HEK293 (cell line): Measurements from ENCODE around the gene MMP23B.

Source experiments
- ATF2 ChIP-seq: fragments of 450-650 bp; formaldehyde crosslinking; IDR thresholded peaks from 2 replicates; pipeline ENCODE4 v1.5.1; 2016; ENCODE audit warnings: missing biosample characterization, missing genetic modification characterization, low read depth
- PATZ1 ChIP-seq: fragments of 450-650 bp; formaldehyde crosslinking; IDR thresholded peaks from 2 replicates; pipeline ENCODE4 v1.5.1; 2016; ENCODE audit warnings: missing biosample characterization, missing genetic modification characterization
- TSHZ1 ChIP-seq: fragments of 450-650 bp; formaldehyde crosslinking; IDR thresholded peaks from 2 replicates; pipeline ENCODE4 v1.5.1; 2016; ENCODE audit warnings: missing biosample characterization, missing genetic modification characterization, borderline replicate concordance
- ZBTB1 ChIP-seq: fragments of 450-650 bp; formaldehyde crosslinking; IDR thresholded peaks from 2 replicates; pipeline ENCODE4 v1.5.1; 2016; ENCODE audit warnings: missing biosample characterization, missing genetic modification characterization
- ZBTB11 ChIP-seq: fragments of 450-650 bp; formaldehyde crosslinking; conservative IDR thresholded peaks from 2 replicates; pipeline ENCODE4 v1.5.1; 2016; ENCODE audit warnings: low read depth, missing biosample characterization, missing genetic modification characterization
- ZNF174 ChIP-seq: fragments of 450-650 bp; formaldehyde crosslinking; IDR thresholded peaks from 2 replicates; pipeline ENCODE4 v1.5.0; 2017; ENCODE audit warnings: missing biosample characterization, mild to moderate bottlenecking, missing genetic modification characterization
- ZNF202 ChIP-seq: fragments of 450-650 bp; formaldehyde crosslinking; IDR thresholded peaks from 2 replicates; pipeline ENCODE4 v1.5.1; 2016; ENCODE audit warnings: missing biosample characterization, missing genetic modification characterization, borderline replicate concordance
- ZNF292 ChIP-seq: fragments of 450-650 bp; formaldehyde crosslinking; IDR thresholded peaks from 2 replicates; pipeline ENCODE4 v1.5.1; 2016; ENCODE audit warnings: low read depth, missing biosample characterization, missing genetic modification characterization, borderline replicate concordance
- ZNF311 ChIP-seq: fragments of 450-650 bp; formaldehyde crosslinking; IDR thresholded peaks from 2 replicates; pipeline ENCODE4 v1.5.1; 2017; ENCODE audit warnings: missing biosample characterization, missing genetic modification characterization, borderline replicate concordance
- ZNF354C ChIP-seq: fragments of 450-650 bp; formaldehyde crosslinking; IDR thresholded peaks from 2 replicates; pipeline ENCODE4 v1.5.1; 2016; ENCODE audit warnings: missing biosample characterization, missing genetic modification characterization, low read depth, borderline replicate concordance
- ZNF394 ChIP-seq: fragments of 450-650 bp; formaldehyde crosslinking; IDR thresholded peaks from 2 replicates; pipeline ENCODE4 v1.5.1; 2016; ENCODE audit warnings: missing biosample characterization, missing genetic modification characterization, mild to moderate bottlenecking, moderate library complexity, borderline replicate concordance
- ZNF521 ChIP-seq: fragments of 450-650 bp; formaldehyde crosslinking; IDR thresholded peaks from 2 replicates; pipeline ENCODE4 v1.5.1; 2017; ENCODE audit warnings: missing biosample characterization, mild to moderate bottlenecking, missing genetic modification characterization
- ZNF530 ChIP-seq: fragments of 450-650 bp; formaldehyde crosslinking; IDR thresholded peaks from 2 replicates; pipeline ENCODE4 v1.5.1; 2016; ENCODE audit warnings: low read depth, missing biosample characterization, missing genetic modification characterization
- ZNF558 ChIP-seq: fragments of 450-650 bp; formaldehyde crosslinking; IDR thresholded peaks from 2 replicates; pipeline ENCODE4 v1.5.1; 2016; ENCODE audit warnings: missing biosample characterization, missing genetic modification characterization
- ZNF654 ChIP-seq: fragments of 450-650 bp; formaldehyde crosslinking; IDR thresholded peaks from 2 replicates; pipeline ENCODE4 v1.5.1; 2016; ENCODE audit warnings: low read depth, missing biosample characterization, missing genetic modification characterization
- ZNF707 ChIP-seq: fragments of 450-650 bp; formaldehyde crosslinking; IDR thresholded peaks from 2 replicates; pipeline ENCODE4 v1.5.1; 2016; ENCODE audit warnings: missing biosample characterization, missing genetic modification characterization
- ZNF76 ChIP-seq: fragments of 450-650 bp; formaldehyde crosslinking; IDR thresholded peaks from 2 replicates; pipeline ENCODE4; 2016; ENCODE audit warnings: low read depth, missing biosample characterization, missing genetic modification characterization, borderline replicate concordance
- ZNF837 ChIP-seq: fragments of 450-650 bp; formaldehyde crosslinking; IDR thresholded peaks from 2 replicates; pipeline ENCODE4 v1.5.1; 2016; ENCODE audit warnings: missing biosample characterization, missing genetic modification characterization
- ZSCAN16 ChIP-seq: fragments of 450-650 bp; formaldehyde crosslinking; IDR thresholded peaks from 2 replicates; pipeline ENCODE4 v1.5.1; 2016; ENCODE audit warnings: missing biosample characterization, missing genetic modification characterization
- TF ChIP-seq, protein P1 (sequence below): fragments of 450-650 bp; formaldehyde crosslinking; IDR thresholded peaks from 2 replicates; pipeline ENCODE4 v1.5.1; 2016; ENCODE audit warnings: missing biosample characterization, missing genetic modification characterization
- TF ChIP-seq, protein P2 (sequence below): fragments of 450-650 bp; formaldehyde crosslinking; IDR thresholded peaks from 2 replicates; pipeline ENCODE4 v1.5.1; 2016; ENCODE audit warnings: missing biosample characterization, missing genetic modification characterization, borderline replicate concordance

The MMP23B gene

DNA sequence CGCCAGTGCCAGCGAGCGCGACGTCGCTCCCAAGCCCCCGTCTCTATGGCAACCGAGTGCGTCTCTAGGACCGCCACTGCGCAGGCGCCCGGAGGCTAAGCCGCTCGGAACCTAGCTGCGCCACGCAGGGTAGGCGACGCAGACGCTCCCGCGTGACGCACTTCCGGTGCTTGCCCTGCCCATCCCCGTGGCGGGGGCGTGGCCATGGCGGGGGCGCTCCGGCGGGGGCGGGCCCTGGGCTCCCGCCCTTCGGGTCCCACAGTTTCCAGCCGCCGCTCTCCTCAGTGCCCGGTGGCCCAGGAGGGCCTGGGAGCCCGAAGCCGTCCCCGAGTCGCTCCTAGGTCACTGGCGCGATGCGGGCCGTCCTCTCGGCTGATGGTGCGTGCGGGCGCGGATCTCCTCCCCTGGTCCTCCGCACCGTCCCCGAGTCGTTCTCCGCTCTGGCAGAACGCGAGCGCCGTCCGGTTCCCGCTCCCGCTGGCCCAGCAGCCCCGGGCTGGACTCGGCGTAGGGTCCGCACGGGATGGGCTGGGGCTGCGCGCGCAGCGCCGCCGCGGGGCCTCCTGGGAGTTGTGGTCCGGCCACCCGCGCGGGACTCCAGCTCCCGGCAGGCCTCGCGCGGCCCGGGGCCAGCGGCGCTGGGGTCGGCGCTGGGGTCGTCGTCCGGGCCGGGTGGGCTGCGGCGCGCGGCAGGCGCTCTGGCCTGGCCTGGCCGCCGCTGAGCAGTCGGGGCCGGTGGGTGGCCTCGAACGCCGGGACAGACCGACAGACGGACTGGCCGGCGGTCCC, 16.5 kb upstream of the MMP23B start, which contains the start of gene MIB2 (continued):
- TF ChIP-seq, protein P1, sequence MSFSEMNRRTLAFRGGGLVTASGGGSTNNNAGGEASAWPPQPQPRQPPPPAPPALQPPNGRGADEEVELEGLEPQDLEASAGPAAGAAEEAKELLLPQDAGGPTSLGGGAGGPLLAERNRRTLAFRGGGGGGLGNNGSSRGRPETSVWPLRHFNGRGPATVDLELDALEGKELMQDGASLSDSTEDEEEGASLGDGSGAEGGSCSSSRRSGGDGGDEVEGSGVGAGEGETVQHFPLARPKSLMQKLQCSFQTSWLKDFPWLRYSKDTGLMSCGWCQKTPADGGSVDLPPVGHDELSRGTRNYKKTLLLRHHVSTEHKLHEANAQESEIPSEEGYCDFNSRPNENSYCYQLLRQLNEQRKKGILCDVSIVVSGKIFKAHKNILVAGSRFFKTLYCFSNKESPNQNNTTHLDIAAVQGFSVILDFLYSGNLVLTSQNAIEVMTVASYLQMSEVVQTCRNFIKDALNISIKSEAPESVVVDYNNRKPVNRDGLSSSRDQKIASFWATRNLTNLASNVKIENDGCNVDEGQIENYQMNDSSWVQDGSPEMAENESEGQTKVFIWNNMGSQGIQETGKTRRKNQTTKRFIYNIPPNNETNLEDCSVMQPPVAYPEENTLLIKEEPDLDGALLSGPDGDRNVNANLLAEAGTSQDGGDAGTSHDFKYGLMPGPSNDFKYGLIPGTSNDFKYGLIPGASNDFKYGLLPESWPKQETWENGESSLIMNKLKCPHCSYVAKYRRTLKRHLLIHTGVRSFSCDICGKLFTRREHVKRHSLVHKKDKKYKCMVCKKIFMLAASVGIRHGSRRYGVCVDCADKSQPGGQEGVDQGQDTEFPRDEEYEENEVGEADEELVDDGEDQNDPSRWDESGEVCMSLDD (tag by site-specific recombination) = 0 out of 2 replicates have a peak, but pooled peaks have one; percentile 57
- TF ChIP-seq PATZ1 (tag by site-specific recombination) (peak; percentile 99), ZNF394 (tag by site-specific recombination) (peak; percentile 42; the same call in 1 of the 2 replicates), ZNF654 (tag by site-specific recombination) (no peak), ZNF174 (tag by site-specific recombination) (no peak), ATF2 (tag by site-specific recombination) (no peak), ZNF311 (tag by site-specific recombination) (no peak), ZNF354C (no peak), ZNF558 (tag by site-specific recombination) (no peak), ZNF707 (tag by site-specific recombination) (0 out of 2 replicates have a peak, but pooled peaks have one; percentile 31), ZNF76 (tag by site-specific recombination) (peak; percentile 92), ZNF530 (no peak), ZSCAN16 (0 out of 2 replicates have a peak, but pooled peaks have one; percentile 42), ZNF521 (tag by site-specific recombination) (no peak), ZNF837 (0 out of 2 replicates have a peak, but pooled peaks have one; percentile 33), ZNF202 (tag by site-specific recombination) (no peak), ZBTB1 (0 out of 2 replicates have a peak, but pooled peaks have one; percentile 31), TSHZ1 (no peak; the same call in 1 of the 2 replicates), ZNF292 (tag by site-specific recombination) (no peak), ZBTB11 (peak; percentile 83)
- TF ChIP-seq, protein P2, sequence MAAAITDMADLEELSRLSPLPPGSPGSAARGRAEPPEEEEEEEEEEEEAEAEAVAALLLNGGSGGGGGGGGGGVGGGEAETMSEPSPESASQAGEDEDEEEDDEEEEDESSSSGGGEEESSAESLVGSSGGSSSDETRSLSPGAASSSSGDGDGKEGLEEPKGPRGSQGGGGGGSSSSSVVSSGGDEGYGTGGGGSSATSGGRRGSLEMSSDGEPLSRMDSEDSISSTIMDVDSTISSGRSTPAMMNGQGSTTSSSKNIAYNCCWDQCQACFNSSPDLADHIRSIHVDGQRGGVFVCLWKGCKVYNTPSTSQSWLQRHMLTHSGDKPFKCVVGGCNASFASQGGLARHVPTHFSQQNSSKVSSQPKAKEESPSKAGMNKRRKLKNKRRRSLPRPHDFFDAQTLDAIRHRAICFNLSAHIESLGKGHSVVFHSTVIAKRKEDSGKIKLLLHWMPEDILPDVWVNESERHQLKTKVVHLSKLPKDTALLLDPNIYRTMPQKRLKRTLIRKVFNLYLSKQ (tag by site-specific recombination) = no peak
